SW480 (cell line): Measurements from ENCODE around the gene ARHGEF4.

Experiments
- DNase-seq: peaks from one replicate; pipeline ENCODE4 v3.0.0-alpha.2; 2016; ENCODE audit warnings: low spot score

The ARHGEF4 gene

GRCh38 chr2:131037398-131038257 lies 200.9 kb downstream of the ARHGEF4 start:
- DNase-seq: no peak

DNA sequence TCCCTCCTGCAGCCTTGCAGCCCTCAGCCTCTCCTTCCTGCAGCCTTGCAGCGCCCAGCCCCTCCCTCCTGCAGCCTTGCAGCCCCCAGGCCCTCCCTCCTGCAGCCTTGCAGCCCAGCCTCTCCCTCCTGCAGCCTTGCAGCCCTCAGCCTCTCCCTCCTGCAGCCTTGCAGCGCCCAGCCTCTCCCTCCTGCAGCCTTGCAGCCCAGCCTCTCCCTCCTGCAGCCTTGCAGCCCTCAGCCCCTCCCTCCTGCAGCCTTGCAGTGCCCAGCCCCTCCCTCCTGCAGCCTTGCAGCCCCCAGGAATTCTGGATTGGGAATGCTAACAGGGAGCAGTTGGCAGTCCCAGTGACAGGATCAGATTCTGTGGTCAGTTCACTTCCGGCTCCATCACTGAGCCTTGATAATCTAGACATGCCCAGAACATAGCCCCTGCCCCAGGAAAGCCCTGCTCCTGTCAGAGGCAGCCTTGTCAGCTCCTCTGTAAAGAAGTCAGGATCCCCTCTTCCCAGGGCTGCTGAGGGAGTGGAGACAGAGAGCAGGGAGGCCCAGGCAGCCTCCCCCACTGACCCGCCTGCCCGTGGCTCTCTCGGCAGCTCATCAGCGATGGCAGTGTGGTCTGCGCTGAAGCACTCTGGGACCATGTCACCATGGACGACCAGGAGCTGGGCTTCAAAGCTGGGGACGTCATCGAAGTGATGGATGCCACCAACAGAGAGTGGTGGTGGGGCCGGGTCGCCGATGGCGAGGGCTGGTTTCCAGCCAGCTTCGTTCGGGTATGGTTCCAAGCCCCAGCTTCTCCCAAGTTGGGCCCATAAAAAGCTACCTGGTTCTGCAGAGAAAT lies 201.8 kb downstream of the ARHGEF4 start:
- DNase-seq: no peak

- no peak for DNase-seq
Measured at GRCh38 chr2:131039101-131039440, 202.4 kb downstream of the ARHGEF4 start.

DNA sequence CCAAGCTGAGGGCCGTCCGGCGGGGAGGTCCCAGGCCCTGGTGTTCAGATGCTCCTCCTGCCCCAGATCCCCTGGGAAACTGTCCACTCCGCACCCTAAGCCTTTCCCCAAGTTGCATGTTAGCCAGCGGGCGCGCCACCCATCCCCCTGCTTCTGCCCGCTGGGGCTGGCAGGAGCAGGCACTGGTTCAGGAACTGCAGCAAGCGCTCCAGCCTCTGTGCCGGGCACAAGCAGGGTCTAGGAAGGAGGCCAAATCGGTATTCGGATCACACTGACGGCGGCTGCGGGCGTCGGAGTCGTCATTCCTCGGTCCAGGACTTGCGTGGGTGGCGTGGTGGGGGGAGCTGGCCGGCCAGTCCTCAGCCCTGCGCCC lies 202.8 kb downstream of the ARHGEF4 start:
- no peak for DNase-seq

DNA sequence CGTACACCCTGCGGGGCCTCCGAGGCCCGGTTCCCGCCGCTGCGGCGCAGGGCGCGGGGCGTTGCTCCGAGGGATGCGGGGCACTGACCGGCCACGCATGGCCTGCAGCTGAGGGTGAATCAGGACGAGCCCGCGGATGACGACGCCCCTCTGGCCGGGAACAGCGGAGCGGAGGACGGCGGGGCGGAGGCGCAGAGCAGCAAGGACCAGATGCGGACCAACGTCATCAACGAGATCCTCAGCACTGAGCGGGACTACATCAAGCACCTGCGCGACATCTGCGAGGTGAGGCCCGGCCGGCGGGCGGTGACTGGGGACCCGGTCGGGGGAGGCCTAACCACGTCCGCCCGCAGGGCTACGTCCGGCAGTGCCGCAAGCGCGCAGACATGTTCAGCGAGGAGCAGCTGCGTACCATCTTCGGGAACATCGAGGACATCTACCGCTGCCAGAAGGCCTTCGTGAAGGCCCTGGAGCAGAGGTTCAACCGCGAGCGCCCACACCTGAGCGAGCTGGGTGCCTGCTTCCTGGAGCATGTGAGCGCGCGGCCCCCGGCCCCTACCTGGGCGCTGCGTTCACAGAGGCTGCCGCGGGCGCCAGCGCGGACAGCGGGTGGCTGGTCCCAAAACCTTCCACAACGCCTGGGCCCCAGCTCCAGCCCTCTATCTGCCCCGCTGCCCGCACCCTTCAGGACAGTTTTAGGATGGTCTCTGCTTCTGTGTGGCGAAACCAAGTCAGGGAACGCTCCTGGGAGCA lies 203.4 kb downstream of the ARHGEF4 start:
- no peak for DNase-seq

- DNase-seq: no peak
Measured at GRCh38 chr2:131040661-131041401, 204.1 kb downstream of the ARHGEF4 start.

- no peak for DNase-seq
Measured at GRCh38 chr2:131041402-131042147, 204.9 kb downstream of the ARHGEF4 start.

- no peak for DNase-seq
Measured at GRCh38 chr2:131042148-131042775, 205.5 kb downstream of the ARHGEF4 start.

DNA sequence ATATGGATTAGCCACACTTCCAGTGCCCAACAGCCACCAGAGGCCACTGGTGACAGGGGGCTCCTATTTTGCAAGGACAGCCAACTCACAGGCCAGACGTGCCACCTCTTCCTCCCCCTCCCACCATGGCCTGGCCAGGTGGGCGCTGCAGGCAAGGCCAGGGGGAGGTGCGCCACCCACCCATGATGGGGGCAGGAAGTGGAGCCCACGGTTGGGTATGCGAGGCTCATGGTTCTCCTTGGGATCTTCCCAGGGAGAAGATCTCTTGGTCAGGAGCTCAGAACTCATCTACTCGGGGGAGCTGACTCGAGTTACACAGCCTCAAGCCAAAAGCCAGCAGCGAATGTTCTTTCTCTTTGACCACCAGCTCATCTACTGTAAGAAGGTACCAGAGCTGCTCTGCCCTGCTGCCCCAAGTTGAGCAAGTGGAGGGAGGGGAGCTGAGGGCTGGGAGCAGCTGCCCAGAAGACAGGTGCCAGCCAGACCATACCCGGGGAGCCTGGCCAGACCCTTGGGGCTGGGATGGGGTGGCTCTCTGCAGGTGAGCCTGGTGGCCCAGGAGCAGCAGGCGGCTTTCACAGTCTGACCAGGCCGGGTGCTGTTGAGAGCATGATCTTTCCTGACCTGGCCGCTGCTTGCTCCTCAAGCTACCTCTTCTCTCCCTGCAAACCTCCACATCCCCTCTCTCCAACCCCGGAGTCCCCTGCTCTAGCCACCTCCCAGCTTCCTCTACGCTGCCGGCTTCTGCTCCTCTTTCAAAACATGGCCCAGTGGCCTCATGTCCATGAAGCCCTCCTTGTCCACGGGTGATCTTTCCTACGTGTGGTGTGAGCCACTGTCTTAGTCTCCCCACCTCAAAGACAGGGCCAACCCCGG lies 206.7 kb downstream of the ARHGEF4 start:
- DNase-seq: no peak

DNA sequence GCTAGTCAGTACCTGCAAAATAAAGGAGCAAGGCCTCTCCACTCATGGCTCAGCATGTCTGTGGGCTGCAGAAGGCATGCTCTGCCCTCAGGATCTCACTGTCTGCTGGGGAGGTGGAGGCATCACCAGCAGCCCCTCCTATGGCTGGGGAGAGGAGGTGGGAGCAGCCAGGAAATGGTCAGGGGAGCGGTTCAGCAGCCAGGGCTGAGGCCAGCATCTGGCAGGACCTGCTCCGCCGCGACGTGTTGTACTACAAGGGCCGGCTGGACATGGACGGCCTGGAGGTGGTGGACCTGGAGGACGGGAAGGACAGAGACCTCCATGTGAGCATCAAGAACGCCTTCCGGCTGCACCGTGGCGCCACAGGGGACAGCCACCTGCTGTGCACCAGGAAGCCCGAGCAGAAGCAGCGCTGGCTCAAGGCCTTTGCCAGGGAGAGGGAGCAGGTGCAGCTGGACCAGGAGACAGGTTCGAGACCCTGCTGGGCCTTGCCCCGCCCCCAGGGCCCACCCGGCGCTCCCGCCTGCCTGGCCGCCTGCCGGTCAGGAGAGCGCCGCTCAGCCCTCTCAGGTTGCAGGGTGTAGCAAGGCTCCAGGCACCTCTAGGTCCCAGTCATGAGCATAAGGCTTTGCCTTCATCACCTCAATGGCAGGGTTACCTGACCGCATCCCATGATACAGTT lies 207.5 kb downstream of the ARHGEF4 start:
- no peak for DNase-seq

GRCh38 chr2:131044757-131045150 lies 208.0 kb downstream of the ARHGEF4 start:
- no peak for DNase-seq

GRCh38 chr2:131045286-131046027 lies 208.7 kb downstream of the ARHGEF4 start:
- no peak for DNase-seq

GRCh38 chr2:131046028-131046917 lies 209.6 kb downstream of the ARHGEF4 start:
- no peak for DNase-seq

- DNase-seq: no peak
Measured at GRCh38 chr2:131046918-131047652, 210.4 kb downstream of the ARHGEF4 start.

DNA sequence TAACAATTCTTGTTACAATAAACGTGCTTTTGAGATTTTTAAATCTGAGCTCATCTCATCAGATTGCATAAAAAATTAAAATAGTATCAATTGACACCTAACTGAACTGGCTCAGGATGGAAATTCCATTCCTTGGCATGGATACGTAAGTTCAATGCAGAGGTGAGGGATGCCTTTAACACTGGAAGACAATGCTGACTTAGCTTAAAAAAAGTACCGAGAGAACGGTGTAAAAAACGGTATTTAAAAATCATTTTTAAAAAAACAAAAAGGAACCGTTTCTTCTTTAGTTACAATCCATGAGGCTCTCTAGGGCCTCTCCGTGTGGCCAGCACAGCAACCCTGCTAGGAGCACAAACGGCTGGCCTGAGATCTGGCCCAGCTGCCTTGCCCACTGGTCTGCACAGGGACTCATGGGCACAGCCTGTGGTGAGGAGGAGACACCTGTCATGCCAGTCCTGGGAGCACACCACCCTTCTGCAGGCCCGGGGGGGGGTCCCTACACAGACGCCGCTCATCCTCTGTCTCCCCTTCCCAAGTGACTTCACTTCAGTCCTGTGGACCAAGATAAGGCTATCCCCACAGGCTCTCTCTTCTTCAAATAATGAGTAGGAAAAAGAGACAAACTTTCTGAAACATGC lies 211.3 kb downstream of the ARHGEF4 start:
- no peak for DNase-seq

GRCh38 chr2:131048641-131049040 lies 211.9 kb downstream of the ARHGEF4 start:
- DNase-seq: no peak
